Transverse colon (tissue), 3 donors: ENCODE measurements around the gene TACC2.

Source experiments
- POLR2A ChIP-seq: fragments of 450-650 bp; IDR thresholded peaks from one replicate; pipeline ENCODE4 v1.6.1; 2016; ENCODE audit warnings: antibody characterized with exemption, mild to moderate bottlenecking, moderate library complexity
- TF ChIP-seq, protein P1 (sequence below), 5 experiments: fragments of 200-600 bp in 3 of 5; fragments of 450-650 bp in 2 of 5; sonication (generic) in 3 of 5; IDR thresholded peaks; 1 replicate in 2 of 5; 2 replicates in 3 of 5; pipeline ENCODE4 v1.5.1; 2016 to 2017; ENCODE audit warnings: antibody characterized with exemption in 5 of 5, inconsistent platforms in 3 of 5, mild to moderate bottlenecking in 2 of 5, moderate library complexity in 1 of 5

DNA sequence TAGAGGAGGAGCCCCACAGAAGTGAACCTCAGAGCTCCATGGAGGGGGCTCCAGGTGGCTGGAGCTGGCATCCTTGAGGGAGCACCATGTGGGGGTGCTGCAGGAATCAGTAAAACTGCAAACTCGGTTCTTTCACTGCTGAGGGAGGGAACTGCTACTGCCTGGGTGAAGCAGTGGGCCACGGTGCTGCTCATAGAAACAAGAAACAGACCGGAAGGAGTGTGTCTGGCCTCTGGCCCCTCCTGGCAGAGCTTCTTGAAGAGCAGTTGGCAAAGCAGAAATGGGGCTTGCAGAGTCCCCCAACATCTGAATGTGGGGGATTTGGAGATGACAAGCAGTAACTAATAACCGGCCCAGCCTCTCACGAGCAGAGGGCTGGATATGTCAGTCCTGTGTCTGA lies 23.8 kb downstream of the TACC2 start:
- TF ChIP-seq, protein P1, sequence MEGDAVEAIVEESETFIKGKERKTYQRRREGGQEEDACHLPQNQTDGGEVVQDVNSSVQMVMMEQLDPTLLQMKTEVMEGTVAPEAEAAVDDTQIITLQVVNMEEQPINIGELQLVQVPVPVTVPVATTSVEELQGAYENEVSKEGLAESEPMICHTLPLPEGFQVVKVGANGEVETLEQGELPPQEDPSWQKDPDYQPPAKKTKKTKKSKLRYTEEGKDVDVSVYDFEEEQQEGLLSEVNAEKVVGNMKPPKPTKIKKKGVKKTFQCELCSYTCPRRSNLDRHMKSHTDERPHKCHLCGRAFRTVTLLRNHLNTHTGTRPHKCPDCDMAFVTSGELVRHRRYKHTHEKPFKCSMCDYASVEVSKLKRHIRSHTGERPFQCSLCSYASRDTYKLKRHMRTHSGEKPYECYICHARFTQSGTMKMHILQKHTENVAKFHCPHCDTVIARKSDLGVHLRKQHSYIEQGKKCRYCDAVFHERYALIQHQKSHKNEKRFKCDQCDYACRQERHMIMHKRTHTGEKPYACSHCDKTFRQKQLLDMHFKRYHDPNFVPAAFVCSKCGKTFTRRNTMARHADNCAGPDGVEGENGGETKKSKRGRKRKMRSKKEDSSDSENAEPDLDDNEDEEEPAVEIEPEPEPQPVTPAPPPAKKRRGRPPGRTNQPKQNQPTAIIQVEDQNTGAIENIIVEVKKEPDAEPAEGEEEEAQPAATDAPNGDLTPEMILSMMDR (IDR thresholded peaks at IDR 0.05): no peak
- TF ChIP-seq POLR2A: no peak
